HTERT RPE-1 (cell line): ENCODE data around the gene CD276.
"Not testable (repeated sequence)": the region's sequence is repeated elsewhere in the genome, so short reads cannot be mapped to it uniquely, and the experiment has no call there.

ENCODE experiments used
- in situ Hi-C: fragments of 300-500 bp; cut with MboI; formaldehyde crosslinking; loops from 4 replicates; pipeline ENCODE4 v1.14.3; 2020; ENCODE audit warnings: low sequenced_read_pairs

CD276 gene

GRCh38 chr15:73683777-73684580, at the start of gene CD276:
Gene CD276 (plus strand): TSS chr15:73684383. CDS start chr15:73699640, 15,257 bp downstream.
- in situ Hi-C loops, result no loop called here

- in situ Hi-C loops, result no loop called here
These were observed 46.7 kb upstream of the CD276 start for GRCh38 chr15:73637527-73637926.

- in situ Hi-C loops, result not testable (repeated sequence)
These were observed 44.7 kb upstream of the CD276 start for GRCh38 chr15:73639464-73639863.

- in situ Hi-C loops, result no loop called here
These were observed 36.7 kb upstream of the CD276 start for GRCh38 chr15:73647259-73648013.

- in situ Hi-C loops, result no loop called here
These were observed 36.2 kb upstream of the CD276 start for GRCh38 chr15:73648014-73648295.

GRCh38 chr15:73650416-73651126, 33.6 kb upstream of the CD276 start:
- in situ Hi-C loops, result no loop called here

- in situ Hi-C loops, result no loop called here
These were observed 29.5 kb upstream of the CD276 start for GRCh38 chr15:73654659-73655058.

GRCh38 chr15:73655724-73656123, 28.5 kb upstream of the CD276 start:
- in situ Hi-C loops, result no loop called here

GRCh38 chr15:73658645-73659044, 25.5 kb upstream of the CD276 start:
- in situ Hi-C loops, result no loop called here

GRCh38 chr15:73660455-73660854, 23.7 kb upstream of the CD276 start:
- in situ Hi-C loops, result no loop called here

GRCh38 chr15:73674587-73674986, 9.6 kb upstream of the CD276 start:
- in situ Hi-C loops, result no loop called here

GRCh38 chr15:73677146-73677607, 7.0 kb upstream of the CD276 start:
- in situ Hi-C loops, result no loop called here

- in situ Hi-C loops, result no loop called here
These were observed 6.5 kb upstream of the CD276 start for GRCh38 chr15:73677733-73678132.

- in situ Hi-C loops, result no loop called here
These were observed 5.7 kb upstream of the CD276 start for GRCh38 chr15:73678498-73678897.

- in situ Hi-C loops, result no loop called here
These were observed 5.0 kb upstream of the CD276 start for GRCh38 chr15:73679180-73679579.

- in situ Hi-C loops, result no loop called here
These were observed 4.2 kb upstream of the CD276 start for GRCh38 chr15:73679964-73680363.

- in situ Hi-C loops, result no loop called here
These were observed 3.6 kb upstream of the CD276 start for GRCh38 chr15:73680549-73680948.

GRCh38 chr15:73681063-73681462, 3.1 kb upstream of the CD276 start:
- in situ Hi-C loops, result no loop called here

- in situ Hi-C loops, result no loop called here
These were observed 2.2 kb upstream of the CD276 start for GRCh38 chr15:73681856-73682599.

- in situ Hi-C loops, result no loop called here
These were observed 1.5 kb upstream of the CD276 start for GRCh38 chr15:73682600-73683090.

GRCh38 chr15:73683257-73683776, 866 bp upstream of the CD276 start:
- in situ Hi-C loops, result no loop called here
